AG09309 (cell line): Measurements from ENCODE around the gene PDE9A.

Experiments used
- DNase-seq: peaks from one replicate; pipeline ENCODE4 v3.0.0-alpha.2; 2010; ENCODE audit warnings: low read depth
- H3K4me3 ChIP-seq: 2 replicates; pipeline ENCODE4 v1.5.1; 2011; ENCODE audit warnings: mild to moderate bottlenecking, low read depth, low read length, moderate library complexity; ENCODE audit not compliant: control insufficient read depth
- TF ChIP-seq, protein P1 (sequence below): IDR thresholded peaks from 2 replicates; pipeline ENCODE4 v1.5.1; 2011; ENCODE audit warnings: mild to moderate bottlenecking, low read depth, low read length, inconsistent platforms; ENCODE audit not compliant: insufficient read depth, control insufficient read depth; ENCODE audit errors: missing control alignments

PDE9A gene

DNA sequence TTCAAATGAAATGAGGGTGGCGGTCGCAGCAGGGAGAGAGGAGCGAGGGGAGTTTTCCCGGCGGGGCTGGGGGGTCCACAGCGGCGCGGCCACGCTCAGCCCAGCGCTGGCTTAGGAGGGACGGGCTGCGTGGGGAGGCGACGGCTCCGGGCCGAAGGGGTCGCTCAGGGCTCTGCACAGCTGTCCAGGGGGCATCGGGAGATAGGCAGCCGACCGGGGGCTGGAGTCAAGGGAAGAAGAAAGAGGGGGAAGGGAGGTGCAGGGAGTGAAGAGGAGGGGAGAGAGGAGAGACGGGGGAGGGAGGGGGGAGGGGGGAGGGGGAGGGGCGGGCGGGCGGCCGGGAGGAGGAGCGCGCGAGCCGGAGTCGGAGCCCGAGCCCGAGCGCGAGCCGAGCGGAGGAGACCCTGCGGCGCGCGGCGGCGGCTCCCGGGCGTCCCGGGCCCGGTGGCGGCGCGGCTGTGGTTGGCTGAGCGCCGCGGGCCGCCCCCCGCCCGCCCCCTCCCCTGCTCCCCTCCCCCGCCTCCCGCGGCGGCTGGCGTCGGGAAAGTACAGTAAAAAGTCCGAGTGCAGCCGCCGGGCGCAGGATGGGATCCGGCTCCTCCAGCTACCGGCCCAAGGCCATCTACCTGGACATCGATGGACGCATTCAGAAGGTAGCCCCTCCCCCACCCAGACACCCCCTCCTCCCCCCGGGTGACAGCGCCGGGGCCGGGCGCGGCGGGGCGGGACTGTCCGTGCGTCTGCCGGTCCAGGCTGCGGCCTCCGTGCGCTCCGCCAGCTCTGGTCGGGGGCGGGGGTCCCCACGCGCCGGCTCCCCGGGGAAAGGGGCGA is at the start of gene PDE9A:
TSS of gene PDE9A (plus strand) at position 391 of the 831 bp plus-strand sequence. CDS start at position 585, 194 bp downstream.
- TF ChIP-seq, protein P1, sequence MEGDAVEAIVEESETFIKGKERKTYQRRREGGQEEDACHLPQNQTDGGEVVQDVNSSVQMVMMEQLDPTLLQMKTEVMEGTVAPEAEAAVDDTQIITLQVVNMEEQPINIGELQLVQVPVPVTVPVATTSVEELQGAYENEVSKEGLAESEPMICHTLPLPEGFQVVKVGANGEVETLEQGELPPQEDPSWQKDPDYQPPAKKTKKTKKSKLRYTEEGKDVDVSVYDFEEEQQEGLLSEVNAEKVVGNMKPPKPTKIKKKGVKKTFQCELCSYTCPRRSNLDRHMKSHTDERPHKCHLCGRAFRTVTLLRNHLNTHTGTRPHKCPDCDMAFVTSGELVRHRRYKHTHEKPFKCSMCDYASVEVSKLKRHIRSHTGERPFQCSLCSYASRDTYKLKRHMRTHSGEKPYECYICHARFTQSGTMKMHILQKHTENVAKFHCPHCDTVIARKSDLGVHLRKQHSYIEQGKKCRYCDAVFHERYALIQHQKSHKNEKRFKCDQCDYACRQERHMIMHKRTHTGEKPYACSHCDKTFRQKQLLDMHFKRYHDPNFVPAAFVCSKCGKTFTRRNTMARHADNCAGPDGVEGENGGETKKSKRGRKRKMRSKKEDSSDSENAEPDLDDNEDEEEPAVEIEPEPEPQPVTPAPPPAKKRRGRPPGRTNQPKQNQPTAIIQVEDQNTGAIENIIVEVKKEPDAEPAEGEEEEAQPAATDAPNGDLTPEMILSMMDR = no peak
- H3K4me3 ChIP-seq = no peak within 1 kb of the TSS
- DNase-seq = no peak

DNA sequence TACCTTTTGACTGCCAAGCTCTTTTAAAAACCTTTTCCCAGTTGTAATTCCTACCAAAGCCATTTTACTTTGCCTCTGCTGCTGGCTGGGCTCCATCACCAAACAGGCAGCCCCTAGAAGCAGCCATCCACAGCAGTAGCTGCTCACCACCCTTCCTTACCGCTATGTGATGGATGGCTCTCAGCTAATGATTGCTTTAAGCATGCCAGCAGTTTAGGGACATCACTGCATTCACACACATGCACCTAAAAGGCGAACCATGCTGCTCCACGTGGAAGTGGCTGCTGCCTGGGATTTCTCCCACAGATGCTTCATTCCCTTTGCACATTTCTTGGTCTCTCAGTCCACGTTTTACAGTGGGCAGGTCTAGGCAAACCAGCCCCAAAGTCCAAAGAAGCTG is 46.3 kb upstream of the PDE9A start:
- TF ChIP-seq, protein P1 = no peak
- DNase-seq = no peak
- H3K4me3 ChIP-seq = no peak overlapping the region

DNA sequence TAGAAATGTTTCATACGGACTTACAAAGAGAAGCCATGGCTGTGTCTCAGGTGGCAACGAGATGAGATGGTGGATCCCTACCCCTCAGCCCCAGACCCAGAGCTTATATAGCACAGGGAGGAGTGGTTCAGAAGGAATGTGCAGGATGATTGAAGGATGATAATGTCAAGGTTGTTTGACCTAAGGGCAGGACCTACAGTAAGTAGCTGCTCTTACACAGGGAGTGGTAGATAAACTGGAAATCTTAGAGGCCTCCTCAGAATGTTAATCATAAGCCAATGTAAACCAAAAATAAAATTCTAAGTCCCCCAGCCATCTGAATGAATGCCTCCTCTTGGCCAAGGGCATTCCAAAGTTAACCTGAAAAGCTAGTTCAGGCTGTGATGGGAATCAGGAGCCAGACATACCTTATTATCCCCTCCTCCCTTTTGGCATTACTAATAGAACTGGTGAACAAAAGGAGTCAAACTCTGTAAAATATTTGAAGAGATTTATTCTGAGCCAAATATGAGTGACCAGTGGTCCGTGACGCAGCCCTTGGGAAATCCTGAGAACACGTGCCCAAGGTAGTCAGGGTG is 45.8 kb upstream of the PDE9A start:
- no peak for DNase-seq
- TF ChIP-seq, protein P1 = no peak
- no peak overlapping the region for H3K4me3 ChIP-seq

DNA sequence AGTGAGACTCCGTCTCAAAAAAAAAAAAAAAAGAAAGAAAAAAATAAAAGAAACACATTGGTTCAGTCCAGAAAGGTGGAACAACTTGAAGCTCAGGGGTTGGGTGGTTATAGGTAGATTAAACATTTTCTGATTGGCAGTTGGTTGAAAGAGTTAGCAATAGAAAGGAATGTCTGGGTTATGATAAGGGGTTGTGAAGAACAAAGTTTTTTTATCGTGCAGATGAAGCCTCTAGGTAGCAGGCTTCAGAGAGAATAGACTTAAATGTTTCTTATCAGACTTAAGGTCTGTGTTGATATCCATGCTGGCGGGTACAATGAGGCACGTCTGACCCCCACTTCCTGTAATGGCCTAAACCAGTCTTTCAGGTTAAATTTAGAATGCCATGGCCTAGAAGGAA is 45.0 kb upstream of the PDE9A start:
- no peak overlapping the region for H3K4me3 ChIP-seq
- DNase-seq = no peak
- TF ChIP-seq, protein P1 = no peak

DNA sequence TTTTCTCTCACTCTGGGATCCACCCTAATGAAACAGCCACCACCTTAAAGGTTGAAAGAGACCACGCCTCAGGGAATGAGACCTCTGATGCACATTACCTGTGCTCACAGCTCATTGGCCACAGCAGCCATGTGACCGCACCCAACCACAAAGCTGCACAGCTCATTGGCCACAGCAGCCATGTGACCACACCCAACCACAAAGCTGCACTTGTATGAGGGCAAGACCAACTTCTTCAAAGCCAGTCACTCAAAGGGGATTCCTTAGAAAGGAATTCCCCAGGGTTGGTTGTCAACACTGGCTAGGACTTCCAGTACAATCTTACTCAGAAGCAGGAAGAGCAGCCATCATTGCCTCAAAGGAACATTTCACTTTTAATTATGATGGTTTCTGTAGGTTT is 43.6 kb upstream of the PDE9A start:
- no peak for DNase-seq
- TF ChIP-seq, protein P1 = no peak
- H3K4me3 ChIP-seq = no peak overlapping the region

DNA sequence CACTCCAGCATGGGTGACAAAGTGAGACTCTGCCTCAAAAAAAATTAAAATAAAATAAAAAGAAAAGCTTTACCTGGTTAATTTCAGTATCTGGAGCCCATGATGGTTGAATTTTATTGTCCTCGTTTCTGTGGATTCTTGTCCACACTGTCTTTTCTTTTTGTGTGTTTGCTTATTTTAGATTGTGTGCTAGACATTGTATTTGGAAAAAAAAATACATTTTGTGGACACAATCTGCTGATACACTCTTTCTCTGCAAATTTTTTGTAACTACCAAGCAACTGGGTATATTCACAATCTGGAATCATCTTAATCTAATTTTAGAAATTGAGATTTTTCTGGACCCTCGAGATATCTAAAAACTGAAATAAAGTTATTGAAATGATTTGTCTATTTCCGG is 41.6 kb upstream of the PDE9A start:
- DNase-seq = no peak
- H3K4me3 ChIP-seq = no peak overlapping the region
- TF ChIP-seq, protein P1 = no peak
